ENCODE results near the gene TK2.

- TF ChIP-seq CTCF (conservative IDR thresholded peaks at IDR 0.05 in 1 of 2, IDR thresholded peaks at IDR 0.05 in 1 of 2; ENCODE audit: low read depth in 1 of 2, low read length in 2 of 2) (no peak), EZH2 (IDR thresholded peaks at IDR 0.05; ENCODE audit: low read length, missing control alignments) (no peak)
These were observed 3.3 kb upstream of the TK2 start for GRCh38 chr16:66553223-66553622.

Data from fibroblast of lung (primary cell).